GM23338 (cell line): ENCODE measurements around the gene TMEM120B. TPM values are rescaled to one million over a fixed set of nuclear protein-coding genes. Genes with fewer than 3 reads are reported as not detected.

Experiments
- ATAC-seq: fragments of 200-7000 bp; cut with Tn5 transposase; 3 replicates; pipeline ENCODE4 v1.9.1; 2020
- DNase-seq: peaks from one replicate; pipeline ENCODE4 v3.0.0-alpha.2; 2015; ENCODE audit warnings: low spot score
- H2AFZ ChIP-seq: fragments of 200-600 bp; sonication (generic); 2 replicates; pipeline ENCODE4 v1.8.0; 2016; ENCODE audit warnings: antibody characterized with exemption, mild to moderate bottlenecking, moderate library complexity
- H3F3A ChIP-seq: fragments of 200-600 bp; sonication (generic); replicated peaks from 2 replicates; pipeline ENCODE4 v1.8.0; 2017; ENCODE audit warnings: antibody characterized with exemption, mixed run types, low read depth
- H3K27ac ChIP-seq: fragments of 200-600 bp; sonication (generic); 2 replicates; pipeline ENCODE4 v1.6.1; 2016; ENCODE audit warnings: low read depth
- H3K27me3 ChIP-seq: fragments of 200-600 bp; sonication (generic); 2 replicates; pipeline ENCODE4 v1.8.0; 2016; ENCODE audit warnings: mild to moderate bottlenecking, mixed run types, moderate library complexity; ENCODE audit not compliant: insufficient read depth
- H3K36me3 ChIP-seq: fragments of 200-600 bp; sonication (generic); 2 replicates; pipeline ENCODE4 v1.8.0; 2016; ENCODE audit warnings: mild to moderate bottlenecking; ENCODE audit not compliant: insufficient read depth
- H3K4me1 ChIP-seq: fragments of 200-600 bp; sonication (generic); 2 replicates; pipeline ENCODE4 v1.8.0; 2016; ENCODE audit warnings: mild to moderate bottlenecking, moderate library complexity; ENCODE audit not compliant: insufficient read depth
- H3K4me2 ChIP-seq: fragments of 200-600 bp; sonication (generic); 2 replicates; pipeline ENCODE4 v1.7.1; 2017; ENCODE audit warnings: mixed run types
- H3K4me3 ChIP-seq: fragments of 200-600 bp; sonication (generic); 2 replicates; pipeline ENCODE4 v1.6.1; 2016; ENCODE audit warnings: mixed run types
- H3K79me2 ChIP-seq: fragments of 200-600 bp; sonication (generic); replicated peaks from 2 replicates; pipeline ENCODE4 v1.8.0; 2017; ENCODE audit warnings: mild to moderate bottlenecking; ENCODE audit not compliant: insufficient read depth
- H3K9me2 ChIP-seq: fragments of 200-600 bp; sonication (generic); 2 replicates; pipeline ENCODE4 v1.8.0; 2017; ENCODE audit not compliant: insufficient read depth
- H4K20me1 ChIP-seq: fragments of 200-600 bp; sonication (generic); replicated peaks from 2 replicates; pipeline ENCODE4 v1.8.0; 2017; ENCODE audit warnings: mild to moderate bottlenecking; ENCODE audit not compliant: insufficient read depth
- H3K27ac Mint-ChIP-seq: 2 replicates; pipeline ENCODE4 v1.8.0; 2020; ENCODE audit warnings: inconsistent platforms, mild to moderate bottlenecking, moderate library complexity, mixed read lengths
- H3K27me3 Mint-ChIP-seq: 3 replicates; pipeline ENCODE4 v1.8.0; 2022; ENCODE audit warnings: low read depth, mild to moderate bottlenecking, moderate library complexity, mixed read lengths, inconsistent platforms; ENCODE audit not compliant: insufficient read depth, poor library complexity
- H3K36me3 Mint-ChIP-seq: 3 replicates; pipeline ENCODE4 v1.8.0; 2021; ENCODE audit warnings: low read depth, mild to moderate bottlenecking, inconsistent platforms, moderate library complexity, mixed read lengths
- H3K4me1 Mint-ChIP-seq: 3 replicates; pipeline ENCODE4 v1.8.0; 2020; ENCODE audit warnings: mild to moderate bottlenecking, inconsistent platforms, mixed read lengths
- H3K4me3 Mint-ChIP-seq: 3 replicates; pipeline ENCODE4 v1.8.0; 2021; ENCODE audit warnings: moderate library complexity, mild to moderate bottlenecking, inconsistent platforms, mixed read lengths
- H3K9me3 Mint-ChIP-seq: 3 replicates; pipeline ENCODE4 v1.8.0; 2020; ENCODE audit warnings: moderate library complexity, mild to moderate bottlenecking, inconsistent platforms, mixed read lengths
- ETS1 ChIP-seq: IDR thresholded peaks from 2 replicates; pipeline ENCODE4 v1.6.1; 2016; ENCODE audit warnings: antibody characterized with exemption
- EZH2phosphoT487 ChIP-seq: fragments of 200-600 bp; sonication (generic); IDR thresholded peaks from one replicate; pipeline ENCODE4 v1.8.1; 2018; ENCODE audit warnings: antibody characterized with exemption; ENCODE audit not compliant: unreplicated experiment
- NANOG ChIP-seq: IDR thresholded peaks from 2 replicates; pipeline ENCODE4 v1.6.1; 2016; ENCODE audit warnings: antibody characterized with exemption, borderline replicate concordance
- POLR2AphosphoS5 ChIP-seq: IDR thresholded peaks from 2 replicates; pipeline ENCODE4 v1.6.1; 2016; ENCODE audit warnings: antibody characterized with exemption, low read depth
- STAT1 ChIP-seq: IDR thresholded peaks from one replicate; pipeline ENCODE4 v1.6.1; 2016; ENCODE audit warnings: antibody characterized with exemption; ENCODE audit not compliant: unreplicated experiment
- ZNF114 ChIP-seq: fragments of 250-450 bp; sonication (Bioruptor Pico); IDR thresholded peaks from 2 replicates; pipeline ENCODE4 v1.5.0; 2020; ENCODE audit warnings: mild to moderate bottlenecking, moderate library complexity
- ZNF331 ChIP-seq: fragments of 250-450 bp; sonication (Bioruptor Pico); IDR thresholded peaks from 2 replicates; pipeline ENCODE4 v1.5.0; 2020; ENCODE audit warnings: low read depth, mild to moderate bottlenecking, moderate library complexity
- ZNF462 ChIP-seq: fragments of 250-450 bp; sonication (Bioruptor Pico); IDR thresholded peaks from 2 replicates; pipeline ENCODE4 v1.5.0; 2020; ENCODE audit warnings: mild to moderate bottlenecking, moderate library complexity
- polyA plus RNA-seq: library from polyadenylated mRNA; unstranded; fragments of >200 nt; fragmentation: Nextera tagmentation; extraction: Ambion mirVana; gene quantifications from 2 replicates; pipeline ENCODE4 v1.2.1, GENCODE V29; 2016
- total RNA-seq: library from RNA; depleted of rRNA; stranded (reverse); fragments of >200 nt; shearing (Covaris generic); gene quantifications from 2 replicates; pipeline ENCODE4 v1.2.3, GENCODE V29; 2014

TMEM120B gene
- total and polyA plus RNA-seq, 2 experiments from 2014 or later, result 15.0 to 36.0 TPM

GRCh38 chr12:121783766-121784165, 71.2 kb downstream of the TMEM120B start:
- no peak overlapping the region for H3K4me3 ChIP-seq
- Mint-ChIP-seq H3K9me3 (no peaks in the 10 kb centered on the region), H3K4me3 (no peak overlapping the region; the same call in 2 of the 3 replicates), H3K27me3 (peaks cover 28% of the 10 kb centered on the region), H3K27ac (no peak overlapping the region), H3K36me3 (peaks cover 14% of the 10 kb centered on the region), H3K4me1 (peaks cover 14% of the 10 kb centered on the region)
- H3K4me2 ChIP-seq, result no peak overlapping the region
- 0 out of 2 replicates have a peak, but pooled peaks cover 5% of the 10 kb centered on the region for H3K36me3 ChIP-seq
- H3K9me2 ChIP-seq, result no peaks in the 10 kb centered on the region
- no peak overlapping the region for H2AFZ ChIP-seq
- H3K27ac ChIP-seq, result no peak overlapping the region
- H3F3A ChIP-seq, result peaks cover 17% of the 10 kb centered on the region; the same call in 1 of the 2 replicates
- no peaks in the 10 kb centered on the region for H3K79me2 ChIP-seq
- TF ChIP-seq ZNF331 (no peak), STAT1 (no peak), EZH2phosphoT487 (no peak), POLR2AphosphoS5 (no peak), NANOG (no peak), ETS1 (no peak), ZNF114 (CRISPR knock-in tag) (no peak), ZNF462 (CRISPR knock-in tag) (no peak)
- no peak for DNase-seq
- H3K4me1 ChIP-seq, result peaks cover 11% of the 10 kb centered on the region
- H3K27me3 ChIP-seq, result no peaks in the 10 kb centered on the region
- ATAC-seq, result no peak
- H4K20me1 ChIP-seq, result peaks cover 44% of the 10 kb centered on the region
